NB4 (cell line): ENCODE measurements around the gene SHH.

ENCODE experiments used
- DNase-seq: peaks from one replicate; pipeline ENCODE4 v3.0.0; 2010; ENCODE audit warnings: low read depth
- H3K4me3 ChIP-seq: one replicate; pipeline ENCODE4 v1.5.1; 2011; ENCODE audit warnings: mild to moderate bottlenecking, low read depth, low read length, moderate library complexity
- CTCF ChIP-seq: IDR thresholded peaks from one replicate; pipeline ENCODE4 v1.5.1; 2012; ENCODE audit warnings: low read depth, low read length
- MAX ChIP-seq: IDR thresholded peaks from 2 replicates; pipeline ENCODE4 v1.6.1; 2011; ENCODE audit warnings: low read depth, low read length
- MYC ChIP-seq: IDR thresholded peaks from 2 replicates; pipeline ENCODE4 v1.6.1; 2011; ENCODE audit warnings: low read depth, low read length
- POLR2A ChIP-seq: IDR thresholded peaks from 2 replicates; pipeline ENCODE4 v1.6.1; 2011; ENCODE audit warnings: mild to moderate bottlenecking; ENCODE audit not compliant: insufficient read length; ENCODE audit errors: extremely low read depth

The SHH gene

GRCh38 chr7:155785536-155785935 is 26.7 kb downstream of the SHH start:
- H3K4me3 ChIP-seq, result no peak overlapping the region
- no peak for DNase-seq
- TF ChIP-seq MAX (no peak), MYC (no peak), POLR2A (no peak), CTCF (no peak)

GRCh38 chr7:155782466-155782865 is 29.8 kb downstream of the SHH start:
- no peak overlapping the region for H3K4me3 ChIP-seq
- DNase-seq, result no peak
- no peak for TF ChIP-seq POLR2A
- TF ChIP-seq MAX, result no peak
- no peak for TF ChIP-seq CTCF
- TF ChIP-seq MYC, result no peak

- DNase-seq, result no peak
- TF ChIP-seq MAX, result no peak
- TF ChIP-seq POLR2A, result no peak
- TF ChIP-seq CTCF, result no peak
- no peak for TF ChIP-seq MYC
- H3K4me3 ChIP-seq, result no peak overlapping the region
Observed at GRCh38 chr7:155781433-155781832, 30.8 kb downstream of the SHH start.

- TF ChIP-seq POLR2A (no peak), MYC (no peak), MAX (no peak), CTCF (no peak)
- H3K4me3 ChIP-seq, result no peak overlapping the region
- DNase-seq, result no peak
Observed at GRCh38 chr7:155780884-155781283, 31.4 kb downstream of the SHH start.

GRCh38 chr7:155778349-155778748 is 33.9 kb downstream of the SHH start:
- DNase-seq, result no peak
- TF ChIP-seq MYC, result no peak
- TF ChIP-seq POLR2A, result no peak
- TF ChIP-seq MAX, result no peak
- no peak overlapping the region for H3K4me3 ChIP-seq

GRCh38 chr7:155776606-155777005 is 35.7 kb downstream of the SHH start:
- no peak for DNase-seq
- H3K4me3 ChIP-seq, result no peak overlapping the region
- TF ChIP-seq MAX (no peak), POLR2A (no peak), MYC (no peak)

GRCh38 chr7:155775691-155776090 is 36.6 kb downstream of the SHH start:
- TF ChIP-seq MYC (no peak), CTCF (no peak), MAX (no peak), POLR2A (no peak)
- DNase-seq, result no peak
- H3K4me3 ChIP-seq, result no peak overlapping the region
